Liver (tissue), 9 donors: ENCODE data around the gene RHO. TPM values are rescaled to one million over a fixed set of nuclear protein-coding genes. Genes with fewer than 3 reads are reported as not detected.

ENCODE experiments used
- DNase-seq: peaks from one replicate; pipeline ENCODE4 v3.0.0-alpha.2; 2017; ENCODE audit warnings: low spot score
- H3K27ac ChIP-seq, 2 donors: one replicate each; pipeline ENCODE4 v1.7.0; 2013; ENCODE audit warnings: inconsistent platforms in 2 of 2, low read length in 2 of 2, control low read depth in 1 of 2, low read depth in 1 of 2, mild to moderate bottlenecking in 1 of 2
- H3K27me3 ChIP-seq, 4 donors: one replicate each; pipeline versions ENCODE4 v1.6.1 to v1.7.0; 2013; ENCODE audit warnings: low read length in 3 of 4, inconsistent platforms in 1 of 4, mild to moderate bottlenecking in 1 of 4, moderate library complexity in 1 of 4; ENCODE audit not compliant: control insufficient read depth in 4 of 4, insufficient read depth in 4 of 4
- H3K36me3 ChIP-seq, 4 donors: one replicate each; pipeline versions ENCODE4 v1.6.1 to v1.7.0; 2013; ENCODE audit warnings: low read length in 3 of 4, mild to moderate bottlenecking in 3 of 4, low read depth in 1 of 4, moderate library complexity in 1 of 4; ENCODE audit not compliant: control insufficient read depth in 4 of 4, insufficient read depth in 3 of 4
- H3K4me1 ChIP-seq, 4 donors: one replicate each; pipeline versions ENCODE4 v1.6.1 to v1.7.0; 2013; ENCODE audit warnings: low read length in 3 of 4, mild to moderate bottlenecking in 3 of 4, moderate library complexity in 1 of 4; ENCODE audit not compliant: control insufficient read depth in 4 of 4, insufficient read depth in 4 of 4
- H3K4me3 ChIP-seq, 3 donors: one replicate each; pipeline versions ENCODE4 v1.6.1 to v1.7.0; 2013; ENCODE audit warnings: low read length in 3 of 3, control low read depth in 1 of 3, low read depth in 1 of 3, mild to moderate bottlenecking in 1 of 3
- H3K9ac ChIP-seq, 2 donors: one replicate each; pipeline ENCODE4 v1.7.0; 2013; ENCODE audit warnings: low read length in 2 of 2, mild to moderate bottlenecking in 2 of 2, moderate library complexity in 2 of 2, control low read depth in 1 of 2, low read depth in 1 of 2
- H3K9me3 ChIP-seq, 4 donors: one replicate each; pipeline versions ENCODE4 v1.6.1 to v1.7.0; 2013; ENCODE audit warnings: low read length in 3 of 4; ENCODE audit not compliant: control insufficient read depth in 4 of 4
- EGR1 ChIP-seq, 2 donors: IDR thresholded peaks; 2 replicates each; pipeline ENCODE4 v1.6.1; 2016 to 2018; ENCODE audit warnings: antibody characterized with exemption in 2 of 2, low read depth in 2 of 2
- FOXA1 ChIP-seq: IDR thresholded peaks from 2 replicates; pipeline ENCODE4 v1.6.1; 2016; ENCODE audit warnings: antibody characterized with exemption
- FOXA2 ChIP-seq: IDR thresholded peaks from 2 replicates; pipeline ENCODE4 v1.6.1; 2016; ENCODE audit warnings: antibody characterized with exemption
- GABPA ChIP-seq, 2 donors: IDR thresholded peaks in 1 of 2; conservative IDR thresholded peaks in 1 of 2; 2 replicates each; pipeline ENCODE4 v1.6.1; 2016; ENCODE audit warnings: antibody characterized with exemption in 2 of 2, mild to moderate bottlenecking in 1 of 2, moderate library complexity in 1 of 2
- HNF4A ChIP-seq, 2 donors: conservative IDR thresholded peaks; 2 replicates each; pipeline ENCODE4 v1.6.1; 2016; ENCODE audit warnings: antibody characterized with exemption in 2 of 2, mild to moderate bottlenecking in 2 of 2
- HNF4G ChIP-seq: IDR thresholded peaks from 2 replicates; pipeline ENCODE4 v1.6.1; 2016; ENCODE audit warnings: antibody characterized with exemption
- JUND ChIP-seq, 2 donors: IDR thresholded peaks; 2 replicates each; pipeline ENCODE4 v1.6.1; 2016; ENCODE audit warnings: antibody characterized with exemption in 2 of 2
- NR2F2 ChIP-seq: IDR thresholded peaks from 2 replicates; pipeline ENCODE4 v1.6.1; 2016; ENCODE audit warnings: antibody characterized with exemption
- RAD21 ChIP-seq, 2 donors: IDR thresholded peaks; 2 replicates each; pipeline ENCODE4 v1.6.1; 2016; ENCODE audit warnings: antibody characterized with exemption in 2 of 2, mild to moderate bottlenecking in 2 of 2
- RXRA ChIP-seq, 2 donors: IDR thresholded peaks; 2 replicates each; pipeline ENCODE4 v1.6.1; 2017 to 2018; ENCODE audit warnings: antibody characterized with exemption in 2 of 2, mild to moderate bottlenecking in 1 of 2
- SP1 ChIP-seq: IDR thresholded peaks from 2 replicates; pipeline ENCODE4 v1.6.1; 2018; ENCODE audit warnings: antibody characterized with exemption, mild to moderate bottlenecking
- TAF1 ChIP-seq: conservative IDR thresholded peaks from 2 replicates; pipeline ENCODE4 v1.6.1; 2016; ENCODE audit warnings: antibody characterized with exemption, mild to moderate bottlenecking
- YY1 ChIP-seq: IDR thresholded peaks from 2 replicates; pipeline ENCODE4 v1.6.1; 2016; ENCODE audit warnings: antibody characterized with exemption, mild to moderate bottlenecking
- WGBS: extraction: QIAGEN DNeasy Blood & Tissue Kit; methylation state at CpG from one replicate; pipeline ENCODE4 v1.1.7; 2013; 5-methylcytosine and 5-hydroxymethylcytosine counted together
- polyA plus RNA-seq, 2 donors: library from polyadenylated mRNA; stranded (reverse) in 1 of 2; unstranded in 1 of 2; fragments of 200-250 nt in 1 of 2; fragments of >200 nt in 1 of 2; fragmentation: Nextera tagmentation in 1 of 2; extraction: Ambion mirVana in 1 of 2; gene quantifications; one replicate each; pipeline versions ENCODE4 v1.2.1 to v1.2.3, GENCODE V29; 2013 to 2015
- total RNA-seq, 2 donors: library from RNA; depleted of rRNA; stranded (reverse); fragments of >200 nt; gene quantifications; one replicate each; pipeline ENCODE4 v1.2.3, GENCODE V29; 2014
- TF ChIP-seq, protein P1 (sequence below): IDR thresholded peaks from 2 replicates; pipeline ENCODE4 v1.6.1; 2016; ENCODE audit warnings: antibody characterized with exemption, mild to moderate bottlenecking
- TF ChIP-seq, protein P2 (sequence below): IDR thresholded peaks from 2 replicates; pipeline ENCODE4 v1.6.1; 2016; ENCODE audit warnings: antibody characterized with exemption
- TF ChIP-seq, protein P3 (sequence below): IDR thresholded peaks from 2 replicates; pipeline ENCODE4 v1.6.1; 2016; ENCODE audit warnings: antibody characterized with exemption
- TF ChIP-seq, protein P4 (sequence below): fragments of 150-350 bp; IDR thresholded peaks from 2 replicates; pipeline ENCODE4 v1.5.1; 2017; ENCODE audit warnings: improper control_type of control experiment, low read depth, low read length; ENCODE audit not compliant: missing input control
- TF ChIP-seq, protein P5 (sequence below): IDR thresholded peaks from 2 replicates; pipeline ENCODE4 v1.6.1; 2016; ENCODE audit warnings: antibody characterized with exemption
- donor health status: healthy.
- donor health status: healthy.
- donor health status: healthy.
- donor health status: healthy.
- donor health status: healthy.

The RHO gene
- total and polyA plus RNA-seq, 4 donors: not detected

DNA sequence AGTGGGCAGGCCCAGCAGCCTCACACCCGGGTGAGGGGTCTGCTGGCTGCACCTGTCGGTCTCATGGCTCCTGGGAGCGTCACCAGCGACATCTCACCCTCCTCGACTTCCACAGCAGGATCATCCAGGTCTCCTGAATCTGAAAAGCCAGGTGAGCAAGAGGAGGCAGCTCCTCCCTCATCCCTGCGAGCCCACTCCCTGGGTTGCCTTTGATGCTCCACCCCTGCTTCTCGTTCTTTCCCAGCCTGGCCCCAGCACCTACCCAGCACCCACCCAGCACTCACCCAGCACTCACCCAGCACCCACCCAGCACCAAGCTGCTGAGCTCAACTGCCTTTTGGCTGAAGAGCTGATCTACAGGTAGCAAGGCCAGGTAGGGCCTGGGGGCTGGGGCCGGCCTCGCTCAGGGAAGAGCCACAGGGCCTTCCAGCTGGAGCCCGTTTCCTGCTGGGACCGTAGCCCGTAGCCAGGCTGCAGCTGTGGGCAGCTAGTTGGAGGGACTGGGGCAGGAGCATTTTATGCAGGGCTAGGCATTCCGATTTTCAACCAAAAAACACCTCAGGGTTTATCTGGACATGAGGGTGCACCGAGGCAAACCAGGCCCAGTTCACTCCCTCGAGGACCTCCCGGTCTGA, 14.8 kb downstream of the RHO start, which contains the start of gene H1-8:
H1-8 (plus strand) TSS at position 20 of the 635 bp plus-strand sequence; CDS start at position 64, 44 bp downstream.
- TF ChIP-seq SP1 (no peak), EGR1 (IDR thresholded peaks at IDR 0.05; ENCODE audit: low read depth in 2 of 2) (no peak), HNF4A (conservative IDR thresholded peaks at IDR 0.05) (no peak), JUND (IDR thresholded peaks at IDR 0.05) (no peak), YY1 (no peak), HNF4G (no peak), NR2F2 (no peak), GABPA (IDR thresholded peaks at IDR 0.05 in 1 of 2, conservative IDR thresholded peaks at IDR 0.05 in 1 of 2) (no peak), FOXA1 (no peak), RXRA (IDR thresholded peaks at IDR 0.05) (no peak), TAF1 (no peak)
- TF ChIP-seq, protein P1, sequence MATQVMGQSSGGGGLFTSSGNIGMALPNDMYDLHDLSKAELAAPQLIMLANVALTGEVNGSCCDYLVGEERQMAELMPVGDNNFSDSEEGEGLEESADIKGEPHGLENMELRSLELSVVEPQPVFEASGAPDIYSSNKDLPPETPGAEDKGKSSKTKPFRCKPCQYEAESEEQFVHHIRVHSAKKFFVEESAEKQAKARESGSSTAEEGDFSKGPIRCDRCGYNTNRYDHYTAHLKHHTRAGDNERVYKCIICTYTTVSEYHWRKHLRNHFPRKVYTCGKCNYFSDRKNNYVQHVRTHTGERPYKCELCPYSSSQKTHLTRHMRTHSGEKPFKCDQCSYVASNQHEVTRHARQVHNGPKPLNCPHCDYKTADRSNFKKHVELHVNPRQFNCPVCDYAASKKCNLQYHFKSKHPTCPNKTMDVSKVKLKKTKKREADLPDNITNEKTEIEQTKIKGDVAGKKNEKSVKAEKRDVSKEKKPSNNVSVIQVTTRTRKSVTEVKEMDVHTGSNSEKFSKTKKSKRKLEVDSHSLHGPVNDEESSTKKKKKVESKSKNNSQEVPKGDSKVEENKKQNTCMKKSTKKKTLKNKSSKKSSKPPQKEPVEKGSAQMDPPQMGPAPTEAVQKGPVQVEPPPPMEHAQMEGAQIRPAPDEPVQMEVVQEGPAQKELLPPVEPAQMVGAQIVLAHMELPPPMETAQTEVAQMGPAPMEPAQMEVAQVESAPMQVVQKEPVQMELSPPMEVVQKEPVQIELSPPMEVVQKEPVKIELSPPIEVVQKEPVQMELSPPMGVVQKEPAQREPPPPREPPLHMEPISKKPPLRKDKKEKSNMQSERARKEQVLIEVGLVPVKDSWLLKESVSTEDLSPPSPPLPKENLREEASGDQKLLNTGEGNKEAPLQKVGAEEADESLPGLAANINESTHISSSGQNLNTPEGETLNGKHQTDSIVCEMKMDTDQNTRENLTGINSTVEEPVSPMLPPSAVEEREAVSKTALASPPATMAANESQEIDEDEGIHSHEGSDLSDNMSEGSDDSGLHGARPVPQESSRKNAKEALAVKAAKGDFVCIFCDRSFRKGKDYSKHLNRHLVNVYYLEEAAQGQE: no peak
- TF ChIP-seq, protein P2, sequence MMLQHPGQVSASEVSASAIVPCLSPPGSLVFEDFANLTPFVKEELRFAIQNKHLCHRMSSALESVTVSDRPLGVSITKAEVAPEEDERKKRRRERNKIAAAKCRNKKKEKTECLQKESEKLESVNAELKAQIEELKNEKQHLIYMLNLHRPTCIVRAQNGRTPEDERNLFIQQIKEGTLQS: no peak
- H3K9me3 ChIP-seq: no peaks in the 10 kb centered on the region
- no peak within 1 kb of the TSS for H3K9ac ChIP-seq
- H3K27ac ChIP-seq: no peak within 1 kb of the TSS
- H3K36me3 ChIP-seq: no peaks in the 10 kb centered on the region
- no peak for DNase-seq
- no peak within 1 kb of the TSS for H3K4me3 ChIP-seq
- no peaks in the 10 kb centered on the region for H3K4me1 ChIP-seq
- H3K27me3 ChIP-seq: no peaks in the 10 kb centered on the region
- 89% methylated on average over 16 of the region's 16 CpGs for WGBS

DNA sequence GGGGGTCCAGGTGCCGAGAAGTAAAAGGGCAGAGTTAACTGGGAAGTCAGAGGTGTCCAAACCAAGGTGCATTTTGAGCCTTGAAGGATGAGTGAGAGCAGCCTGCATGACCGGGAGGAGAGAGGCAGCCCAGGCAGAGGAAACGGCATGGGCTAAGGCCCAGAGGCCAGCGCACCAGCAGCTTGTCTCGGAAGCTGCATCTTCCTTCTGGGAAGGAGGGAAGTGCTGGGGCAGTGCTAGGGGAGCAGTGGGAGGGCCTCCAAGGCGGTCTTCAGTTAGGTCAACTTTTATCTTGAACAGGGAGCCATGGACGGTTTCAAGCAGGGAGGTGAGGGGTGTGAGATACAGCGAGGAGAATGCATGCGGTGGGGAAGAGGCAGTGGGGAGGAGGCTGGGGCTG, 15.6 kb downstream of the RHO start:
- no peak overlapping the region for H3K9ac ChIP-seq
- no peak for DNase-seq
- H3K4me1 ChIP-seq: no peaks in the 10 kb centered on the region
- no peak overlapping the region for H3K4me3 ChIP-seq
- no peaks in the 10 kb centered on the region for H3K36me3 ChIP-seq
- 82% methylated on average over 9 of the region's 9 CpGs for WGBS
- H3K27ac ChIP-seq: no peak overlapping the region
- H3K27me3 ChIP-seq: no peaks in the 10 kb centered on the region
- TF ChIP-seq, protein P3, sequence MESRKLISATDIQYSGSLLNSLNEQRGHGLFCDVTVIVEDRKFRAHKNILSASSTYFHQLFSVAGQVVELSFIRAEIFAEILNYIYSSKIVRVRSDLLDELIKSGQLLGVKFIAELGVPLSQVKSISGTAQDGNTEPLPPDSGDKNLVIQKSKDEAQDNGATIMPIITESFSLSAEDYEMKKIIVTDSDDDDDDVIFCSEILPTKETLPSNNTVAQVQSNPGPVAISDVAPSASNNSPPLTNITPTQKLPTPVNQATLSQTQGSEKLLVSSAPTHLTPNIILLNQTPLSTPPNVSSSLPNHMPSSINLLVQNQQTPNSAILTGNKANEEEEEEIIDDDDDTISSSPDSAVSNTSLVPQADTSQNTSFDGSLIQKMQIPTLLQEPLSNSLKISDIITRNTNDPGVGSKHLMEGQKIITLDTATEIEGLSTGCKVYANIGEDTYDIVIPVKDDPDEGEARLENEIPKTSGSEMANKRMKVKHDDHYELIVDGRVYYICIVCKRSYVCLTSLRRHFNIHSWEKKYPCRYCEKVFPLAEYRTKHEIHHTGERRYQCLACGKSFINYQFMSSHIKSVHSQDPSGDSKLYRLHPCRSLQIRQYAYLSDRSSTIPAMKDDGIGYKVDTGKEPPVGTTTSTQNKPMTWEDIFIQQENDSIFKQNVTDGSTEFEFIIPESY: no peak
- TF ChIP-seq RAD21 (IDR thresholded peaks at IDR 0.05): no peak
- TF ChIP-seq FOXA2: no peak
- no peak for TF ChIP-seq GABPA (IDR thresholded peaks at IDR 0.05 in 1 of 2, conservative IDR thresholded peaks at IDR 0.05 in 1 of 2)
- TF ChIP-seq HNF4A (conservative IDR thresholded peaks at IDR 0.05): no peak
- no peak for TF ChIP-seq RXRA (IDR thresholded peaks at IDR 0.05)
- no peak for TF ChIP-seq TAF1
- TF ChIP-seq, protein P4, sequence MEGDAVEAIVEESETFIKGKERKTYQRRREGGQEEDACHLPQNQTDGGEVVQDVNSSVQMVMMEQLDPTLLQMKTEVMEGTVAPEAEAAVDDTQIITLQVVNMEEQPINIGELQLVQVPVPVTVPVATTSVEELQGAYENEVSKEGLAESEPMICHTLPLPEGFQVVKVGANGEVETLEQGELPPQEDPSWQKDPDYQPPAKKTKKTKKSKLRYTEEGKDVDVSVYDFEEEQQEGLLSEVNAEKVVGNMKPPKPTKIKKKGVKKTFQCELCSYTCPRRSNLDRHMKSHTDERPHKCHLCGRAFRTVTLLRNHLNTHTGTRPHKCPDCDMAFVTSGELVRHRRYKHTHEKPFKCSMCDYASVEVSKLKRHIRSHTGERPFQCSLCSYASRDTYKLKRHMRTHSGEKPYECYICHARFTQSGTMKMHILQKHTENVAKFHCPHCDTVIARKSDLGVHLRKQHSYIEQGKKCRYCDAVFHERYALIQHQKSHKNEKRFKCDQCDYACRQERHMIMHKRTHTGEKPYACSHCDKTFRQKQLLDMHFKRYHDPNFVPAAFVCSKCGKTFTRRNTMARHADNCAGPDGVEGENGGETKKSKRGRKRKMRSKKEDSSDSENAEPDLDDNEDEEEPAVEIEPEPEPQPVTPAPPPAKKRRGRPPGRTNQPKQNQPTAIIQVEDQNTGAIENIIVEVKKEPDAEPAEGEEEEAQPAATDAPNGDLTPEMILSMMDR: no peak
- TF ChIP-seq JUND (IDR thresholded peaks at IDR 0.05): no peak
- TF ChIP-seq EGR1 (IDR thresholded peaks at IDR 0.05; ENCODE audit: low read depth in 2 of 2): no peak
- no peak for TF ChIP-seq HNF4G
- no peak for TF ChIP-seq FOXA1
- no peak for TF ChIP-seq SP1
- TF ChIP-seq, protein P5, sequence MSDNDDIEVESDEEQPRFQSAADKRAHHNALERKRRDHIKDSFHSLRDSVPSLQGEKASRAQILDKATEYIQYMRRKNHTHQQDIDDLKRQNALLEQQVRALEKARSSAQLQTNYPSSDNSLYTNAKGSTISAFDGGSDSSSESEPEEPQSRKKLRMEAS: no peak
- no peak for TF ChIP-seq NR2F2
- TF ChIP-seq, protein P1: no peak
- TF ChIP-seq YY1: no peak
- TF ChIP-seq, protein P2: no peak
- no peaks in the 10 kb centered on the region for H3K9me3 ChIP-seq
